ENCODE data around the gene PLPPR3. TPM values are rescaled to one million over a fixed set of nuclear protein-coding genes. Genes with fewer than 3 reads are reported as not detected.

The PLPPR3 gene
- total and polyA plus RNA-seq, 9 of the 15 experiments (the other 6 are each of a cell fraction or from before 2014, with no cell fraction given) = 0.01 to 48.2 (median 8.6) TPM

GRCh38 chr19:867855-868457, 46.2 kb upstream of the PLPPR3 start:
- in situ Hi-C loops (cut with MboI) (no loop called here), intact Hi-C loops (cut with micrococcal nuclease) (no loop called here)
- H3K36me3 ChIP-seq (ENCODE audit: control insufficient read depth, insufficient read depth, low read length) = peaks cover 67% of the 10 kb centered on the region; the same call in 2 of the 3 replicates
- CTCF ChIA-PET (ENCODE audit: low intra/inter-chr PET ratio) = no interaction called here
- H3K4me1 ChIP-seq (replicated peaks in 1 of 2; ENCODE audit: control insufficient read depth in 2 of 2, insufficient read depth in 2 of 2, low read length in 2 of 2) = peaks cover 23 to 78% of the 10 kb centered on the region in 2 experiments
- FAIRE-seq (no peak), ATAC-seq (no peak), DNase-seq (ENCODE audit: extremely low read depth in 1 of 4, low spot score in 3 of 4) (no peak)
- no peak overlapping the region for H3K4me3 ChIP-seq
- H3K4me2 ChIP-seq (ENCODE audit: insufficient read depth, low read length) = no peak overlapping the region
- H3K9me3 ChIP-seq (replicated peaks; ENCODE audit: control insufficient read depth, insufficient read depth, low read depth, low read length) = no peaks in the 10 kb centered on the region
- WGBS (ENCODE audit: insufficient coverage, low coverage, missing lambda C conversion rate) = 97% methylated on average over 35 of the region's 39 CpGs
- BruUV-seq (replicated peaks) = TSS peak; percentile 43
- H3K9ac ChIP-seq (ENCODE audit: insufficient read depth in 1 of 2, low read depth in 2 of 2, low read length in 2 of 2) = no peak overlapping the region
- no peak overlapping the region for H2AFZ ChIP-seq (ENCODE audit: low read depth, low read length)
- no peaks in the 10 kb centered on the region for H3K9me1 ChIP-seq (ENCODE audit: control insufficient read depth, insufficient read depth, low read length)
- H4K20me1 ChIP-seq (replicated peaks; ENCODE audit: control insufficient read depth, insufficient read depth, low read length) = no peaks in the 10 kb centered on the region; the same call in 1 of the 2 replicates
- POLR2A ChIA-PET = no interaction called here
- peaks cover 8% of the 10 kb centered on the region; the same call in 2 of the 3 replicates for H3K79me2 ChIP-seq (ENCODE audit: control insufficient read depth, insufficient read depth, low read length)
- H3K27me3 ChIP-seq (ENCODE audit: control insufficient read depth in 2 of 2, insufficient read depth in 2 of 2, low read length in 2 of 2) = no peaks in the 10 kb centered on the region
- no peak overlapping the region for H3K27ac ChIP-seq (ENCODE audit: extremely low read depth, low read depth, low read length)
- 0 out of 4 replicates have a peak, but pooled peaks of 1 of the 2 experiments have one; percentile 24 for TF ChIP-seq SIN3A (IDR thresholded peaks at IDR 0.05; ENCODE audit: borderline replicate concordance in 2 of 2, control insufficient read depth in 1 of 2, low read depth in 2 of 2, low read length in 2 of 2)
- no peak for TF ChIP-seq KDM5B (IDR thresholded peaks at IDR 0.05; ENCODE audit: insufficient replicate concordance, low read depth, low read length)
- peak; percentile 28 for TF ChIP-seq PCBP1 (IDR thresholded peaks at IDR 0.05; ENCODE audit: low read depth, low read length, poor library complexity, severe bottlenecking)
- peak; percentile 83 for TF ChIP-seq POLR2G (IDR thresholded peaks at IDR 0.05; ENCODE audit: low read depth, low read length)
- TF ChIP-seq CHD7 (IDR thresholded peaks at IDR 0.05; ENCODE audit: low read depth, low read length) = no peak
- TF ChIP-seq POLR3A (IDR thresholded peaks at IDR 0.05; ENCODE audit: borderline replicate concordance, extremely low read depth, insufficient read depth, insufficient read length) = no peak
- no peak for TF ChIP-seq DIDO1 (tag; IDR thresholded peaks at IDR 0.05; ENCODE audit: low read depth)
- TF ChIP-seq ZNF584 (CRISPR knock-in tag; IDR thresholded peaks at IDR 0.05; ENCODE audit: low read depth) = no peak
- no peak for TF ChIP-seq ZNF274 (IDR thresholded peaks at IDR 0.05; ENCODE audit: borderline replicate concordance, low read depth, low read length)
- TF ChIP-seq HDAC6 (IDR thresholded peaks at IDR 0.05; ENCODE audit: low read depth, low read length) = peak; percentile 28; the same call in 1 of the 2 replicates

All from K562 (cell line).